Keratinocyte (primary cell): ENCODE measurements around the gene DPP10.

Source experiments
- CTCF ChIP-seq, 3 experiments: IDR thresholded peaks in 1 of 3; conservative IDR thresholded peaks in 1 of 3; optimal IDR thresholded peaks in 1 of 3; 2 replicates in 2 of 3; 3 replicates in 1 of 3; pipeline versions ENCODE3 to v1.5.1; 2011; ENCODE audit warnings: low read length in 3 of 3, mild to moderate bottlenecking in 3 of 3, moderate library complexity in 2 of 3, control low read depth in 1 of 3, inconsistent platforms in 1 of 3; ENCODE audit not compliant: insufficient read depth in 2 of 3; ENCODE audit errors: extremely low read depth in 1 of 3
- EZH2 ChIP-seq: IDR thresholded peaks from one replicate; pipeline ENCODE4 v1.6.1; 2012; ENCODE audit warnings: inconsistent platforms, mild to moderate bottlenecking, low read length, moderate library complexity

GRCh38 chr2:114752425-114752824 is 310.0 kb downstream of the DPP10 start:
- no peak for TF ChIP-seq CTCF (optimal IDR thresholded peaks at IDR 0.05 in 1 of 3, IDR thresholded peaks at IDR 0.05 in 1 of 3, conservative IDR thresholded peaks at IDR 0.05 in 1 of 3; ENCODE audit: extremely low read depth in 1 of 3, insufficient read depth in 2 of 3, low read length in 3 of 3)
- no peak for TF ChIP-seq EZH2
